SK-N-SH (cell line): ENCODE data around the gene RLF. TPM values are rescaled to one million over a fixed set of nuclear protein-coding genes. Genes with fewer than 3 reads are reported as not detected.

Source experiments
- CTCF ChIA-PET: fragments of 300-600, 350-600 bp; formaldehyde crosslinking; extraction: SDS; loops from one replicate; lab custom pipeline; 2021; lab: Yijun Ruan, JAX
- POLR2A ChIA-PET: fragments of 350-600 bp; sonication (Branson Sonifier 250); formaldehyde crosslinking; extraction: SDS; loops from one replicate; lab custom pipeline; 2020; ENCODE audit warnings: antibody characterized with exemption, inconsistent platforms; lab: Yijun Ruan, JAX
- DNase-seq: peaks from one replicate; pipeline ENCODE4 v3.0.0; 2012
- H2AFZ ChIP-seq: fragments of 200-600 bp; sonication (generic); 2 replicates; pipeline ENCODE4 v1.8.1; 2016; ENCODE audit warnings: antibody characterized with exemption, mild to moderate bottlenecking, low read depth
- H3F3A ChIP-seq: fragments of 200-600 bp; sonication (generic); replicated peaks from 2 replicates; pipeline ENCODE3; 2016; ENCODE audit warnings: antibody characterized with exemption, mild to moderate bottlenecking; ENCODE audit not compliant: insufficient read depth
- H3K27ac ChIP-seq, 2 experiments: fragments of 200-500 bp in 1 of 2; fragments of 200-600 bp in 1 of 2; sonication (Bioruptor generic) in 1 of 2; sonication (generic), shearing (Covaris generic) in 1 of 2; 2 replicates each; pipeline versions ENCODE4 v1.5.1 to v1.6.1; 2014 to 2016; ENCODE audit warnings: low read depth in 2 of 2, inconsistent platforms in 1 of 2, low read length in 1 of 2, mild to moderate bottlenecking in 1 of 2, mixed read lengths in 1 of 2
- H3K27me3 ChIP-seq: fragments of 200-600 bp; sonication (generic), shearing (Covaris generic); 2 replicates; pipeline ENCODE4 v1.6.1; 2016; ENCODE audit warnings: mixed run types; ENCODE audit not compliant: insufficient read depth
- H3K36me3 ChIP-seq, 2 experiments: fragments of 200-500 bp in 1 of 2; fragments of 200-600 bp in 1 of 2; sonication (Bioruptor generic) in 1 of 2; sonication (generic) in 1 of 2; replicated peaks in 1 of 2; 2 replicates each; pipeline versions ENCODE3 to v1.5.1; 2014 to 2016; ENCODE audit warnings: low read length in 1 of 2, mild to moderate bottlenecking in 1 of 2; ENCODE audit not compliant: insufficient read depth in 2 of 2, control insufficient read depth in 1 of 2
- H3K4me1 ChIP-seq, 2 experiments: fragments of 200-500 bp in 1 of 2; fragments of 200-600 bp in 1 of 2; sonication (Bioruptor generic) in 1 of 2; sonication (generic), shearing (Covaris generic) in 1 of 2; 2 replicates each; pipeline versions ENCODE4 v1.5.1 to v1.6.1; 2014 to 2016; ENCODE audit warnings: low read depth in 1 of 2, low read length in 1 of 2, mixed run types in 1 of 2; ENCODE audit not compliant: insufficient read depth in 2 of 2, control insufficient read depth in 1 of 2
- H3K4me2 ChIP-seq: fragments of 200-600 bp; sonication (generic), shearing (Covaris generic); 2 replicates; pipeline ENCODE4 v1.6.1; 2017; ENCODE audit warnings: mixed run types
- H3K4me3 ChIP-seq, 2 experiments: fragments of 200-500 bp in 1 of 2; fragments of 200-600 bp in 1 of 2; sonication (Bioruptor generic) in 1 of 2; sonication (generic), shearing (Covaris generic) in 1 of 2; 2 replicates each; pipeline versions ENCODE4 v1.5.1 to v1.8.1; 2014 to 2016; ENCODE audit warnings: low read depth in 2 of 2, inconsistent platforms in 1 of 2, low read length in 1 of 2, mild to moderate bottlenecking in 1 of 2, mixed read lengths in 1 of 2, moderate library complexity in 1 of 2
- H3K79me2 ChIP-seq: fragments of 200-600 bp; sonication (generic); 2 replicates; pipeline ENCODE4 v1.8.1; 2017; ENCODE audit warnings: mild to moderate bottlenecking; ENCODE audit not compliant: insufficient read depth
- H3K9ac ChIP-seq: fragments of 200-600 bp; sonication (generic); 2 replicates; pipeline ENCODE4 v1.6.1; 2017; ENCODE audit warnings: mixed run types
- H3K9me2 ChIP-seq: fragments of 200-600 bp; sonication (generic); 2 replicates; pipeline ENCODE4 v1.6.1; 2017; ENCODE audit warnings: mixed run types
- H3K9me3 ChIP-seq: fragments of 200-600 bp; sonication (generic); 2 replicates; pipeline ENCODE4 v1.6.1; 2017; ENCODE audit warnings: mixed run types, mild to moderate bottlenecking, moderate library complexity
- H4K20me1 ChIP-seq: fragments of 200-600 bp; sonication (generic); 2 replicates; pipeline ENCODE4 v1.6.1; 2017; ENCODE audit warnings: mild to moderate bottlenecking, mixed run types; ENCODE audit not compliant: insufficient read depth
- FOSL2 ChIP-seq: IDR thresholded peaks from 2 replicates; pipeline ENCODE4 v1.4.0; 2012; ENCODE audit warnings: low read depth, mild to moderate bottlenecking, moderate library complexity, borderline replicate concordance
- FOXM1 ChIP-seq: IDR thresholded peaks from 2 replicates; pipeline ENCODE4 v1.4.0; 2012; ENCODE audit warnings: low read depth, mild to moderate bottlenecking
- GATA2 ChIP-seq: sonication (generic); formaldehyde crosslinking; IDR thresholded peaks from 2 replicates; pipeline ENCODE4 v1.5.0; 2020; ENCODE audit warnings: mild to moderate bottlenecking, missing genetic modification reagents
- JUND ChIP-seq: IDR thresholded peaks from 2 replicates; pipeline ENCODE4 v1.4.0; 2012
- NFIC ChIP-seq: IDR thresholded peaks from 2 replicates; pipeline ENCODE4 v1.4.0; 2012; ENCODE audit warnings: borderline replicate concordance
- TAF1 ChIP-seq: IDR thresholded peaks from 2 replicates; pipeline ENCODE4 v1.6.1; 2012; ENCODE audit warnings: low read depth, mild to moderate bottlenecking, low read length, moderate library complexity, borderline replicate concordance
- WGBS: methylation state at CpG from one replicate; pipeline ENCODE4 v1.1.6; 2017; ENCODE audit warnings: low lambda C conversion rate; 5-methylcytosine and 5-hydroxymethylcytosine counted together
- polyA plus RNA-seq, 3 experiments: library from polyadenylated mRNA; depleted of rRNA; stranded (reverse); fragments of >200 nt; gene quantifications; 2 replicates each; pipeline ENCODE4 v1.2.3, GENCODE V29; 2012
- TF ChIP-seq, protein P1 (sequence below): IDR thresholded peaks from 2 replicates; pipeline ENCODE4 v1.4.0; 2012; ENCODE audit warnings: low read depth
- TF ChIP-seq, protein P2 (sequence below): fragments of 200-600 bp; sonication (generic); IDR thresholded peaks from 2 replicates; pipeline ENCODE4 v1.6.1; 2017; ENCODE audit warnings: antibody characterized with exemption, mild to moderate bottlenecking, moderate library complexity
- TF ChIP-seq, protein P3 (sequence below): fragments of 150-350 bp; IDR thresholded peaks from 2 replicates; pipeline ENCODE4 v1.6.1; 2016; ENCODE audit warnings: mild to moderate bottlenecking, low read depth, low read length
- TF ChIP-seq, protein P4 (sequence below): IDR thresholded peaks from 2 replicates; pipeline ENCODE4; 2012

Gene RLF
- polyA plus RNA-seq, 1 of the 3 experiments (the other 2 are of a cell fraction) = 2.3 TPM

DNA sequence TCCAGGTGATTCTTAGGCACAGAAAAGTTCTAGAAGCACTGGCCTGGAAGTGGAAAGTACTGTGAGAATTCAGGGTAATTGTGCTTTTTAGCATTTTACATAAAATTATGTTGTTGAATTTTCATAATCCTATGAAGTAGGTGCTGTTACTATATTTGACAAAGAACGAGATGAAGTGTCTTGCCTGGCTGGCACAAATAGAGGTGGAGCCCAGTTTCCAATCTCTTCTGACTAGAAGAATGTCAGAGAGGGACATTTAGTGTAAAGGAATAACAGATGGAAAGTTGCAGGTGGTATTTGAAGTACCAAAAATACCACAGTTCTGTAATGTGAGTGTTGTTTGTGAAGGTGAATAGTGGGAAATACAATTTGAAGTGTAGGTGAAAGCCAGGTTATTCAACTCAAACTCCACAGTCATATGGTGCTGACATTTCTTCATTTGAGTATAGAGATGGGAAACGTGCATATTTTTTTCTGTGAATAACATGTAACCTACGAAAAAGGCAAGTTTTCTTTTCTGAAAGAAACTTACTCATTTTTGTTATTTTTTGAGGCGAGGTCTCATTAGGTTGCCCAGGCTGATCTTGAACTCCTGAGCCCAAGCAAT is 83.1 kb downstream of the RLF start:
- H2AFZ ChIP-seq = no peak overlapping the region
- ChIA-PET CTCF (no interaction called here), POLR2A (no interaction called here)
- no peaks in the 10 kb centered on the region for H3K79me2 ChIP-seq
- no peaks in the 10 kb centered on the region for H3K9me2 ChIP-seq
- TF ChIP-seq TAF1 = no peak
- no peak overlapping the region for H3K9ac ChIP-seq
- DNase-seq = no peak
- H3F3A ChIP-seq = peaks cover 40% of the 10 kb centered on the region
- peaks cover 0 to 4% of the 10 kb centered on the region in 2 experiments for H3K36me3 ChIP-seq
- H3K27ac ChIP-seq = peak overlapping the region in 1 of 2 experiments; percentile 93; a peak in 1 of 4 replicates
- WGBS = 74% methylated on average over 4 of the region's 4 CpGs
- H3K9me3 ChIP-seq = no peaks in the 10 kb centered on the region
- H3K4me2 ChIP-seq = no peak overlapping the region
- H4K20me1 ChIP-seq = no peaks in the 10 kb centered on the region
- H3K27me3 ChIP-seq = no peaks in the 10 kb centered on the region
- H3K4me3 ChIP-seq = no peak overlapping the region
- H3K4me1 ChIP-seq = peaks cover 0 to 22% of the 10 kb centered on the region in 2 experiments; a peak in 3 of 4 replicates

DNA sequence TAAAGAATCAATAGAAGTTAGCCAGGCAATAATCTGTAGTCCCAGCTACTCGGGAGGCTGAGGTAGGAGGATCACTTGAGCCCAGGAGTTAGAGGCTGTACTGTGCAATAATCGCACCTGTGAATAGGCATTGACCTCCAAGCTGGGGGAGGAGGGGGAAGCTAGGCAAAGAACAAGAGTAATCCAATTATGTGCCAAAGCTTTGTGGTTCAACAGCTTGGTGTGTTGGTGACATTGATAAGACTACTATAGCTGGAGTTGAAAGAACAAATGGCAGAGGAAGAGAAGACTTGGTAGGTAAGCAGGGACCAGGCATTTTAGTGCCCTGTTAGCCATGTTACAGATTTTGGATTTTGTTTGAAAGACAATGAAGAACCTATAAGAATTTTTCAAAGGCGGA is 84.5 kb downstream of the RLF start:
- 97% methylated on average over 3 of the region's 3 CpGs for WGBS

More for the DNA sequence above, 84.5 kb downstream of the RLF start:
- Histone ChIP-seq H3K79me2 (no peaks in the 10 kb centered on the region), H3K27ac (no peak overlapping the region), H3K4me3 (no peak overlapping the region), H3K27me3 (no peaks in the 10 kb centered on the region), H3K36me3 (no peaks in the 10 kb centered on the region), H2AFZ (no peak overlapping the region), H3K9ac (no peak overlapping the region), H4K20me1 (no peaks in the 10 kb centered on the region), H3K9me2 (no peaks in the 10 kb centered on the region), H3K9me3 (no peaks in the 10 kb centered on the region), H3K4me2 (no peak overlapping the region), H3K4me1 (peaks cover 0 to 22% of the 10 kb centered on the region in 2 experiments; a peak in 3 of 4 replicates), H3F3A (peaks cover 40% of the 10 kb centered on the region)
- ChIA-PET CTCF (no interaction called here), POLR2A (no interaction called here)
- TF ChIP-seq GATA2 (no peak), FOSL2 (no peak), JUND (no peak), NFIC (no peak), FOXM1 (no peak)
- TF ChIP-seq, protein P1, sequence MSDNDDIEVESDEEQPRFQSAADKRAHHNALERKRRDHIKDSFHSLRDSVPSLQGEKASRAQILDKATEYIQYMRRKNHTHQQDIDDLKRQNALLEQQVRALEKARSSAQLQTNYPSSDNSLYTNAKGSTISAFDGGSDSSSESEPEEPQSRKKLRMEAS = no peak
- TF ChIP-seq, protein P2, sequence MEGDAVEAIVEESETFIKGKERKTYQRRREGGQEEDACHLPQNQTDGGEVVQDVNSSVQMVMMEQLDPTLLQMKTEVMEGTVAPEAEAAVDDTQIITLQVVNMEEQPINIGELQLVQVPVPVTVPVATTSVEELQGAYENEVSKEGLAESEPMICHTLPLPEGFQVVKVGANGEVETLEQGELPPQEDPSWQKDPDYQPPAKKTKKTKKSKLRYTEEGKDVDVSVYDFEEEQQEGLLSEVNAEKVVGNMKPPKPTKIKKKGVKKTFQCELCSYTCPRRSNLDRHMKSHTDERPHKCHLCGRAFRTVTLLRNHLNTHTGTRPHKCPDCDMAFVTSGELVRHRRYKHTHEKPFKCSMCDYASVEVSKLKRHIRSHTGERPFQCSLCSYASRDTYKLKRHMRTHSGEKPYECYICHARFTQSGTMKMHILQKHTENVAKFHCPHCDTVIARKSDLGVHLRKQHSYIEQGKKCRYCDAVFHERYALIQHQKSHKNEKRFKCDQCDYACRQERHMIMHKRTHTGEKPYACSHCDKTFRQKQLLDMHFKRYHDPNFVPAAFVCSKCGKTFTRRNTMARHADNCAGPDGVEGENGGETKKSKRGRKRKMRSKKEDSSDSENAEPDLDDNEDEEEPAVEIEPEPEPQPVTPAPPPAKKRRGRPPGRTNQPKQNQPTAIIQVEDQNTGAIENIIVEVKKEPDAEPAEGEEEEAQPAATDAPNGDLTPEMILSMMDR = no peak
- TF ChIP-seq, protein P3, sequence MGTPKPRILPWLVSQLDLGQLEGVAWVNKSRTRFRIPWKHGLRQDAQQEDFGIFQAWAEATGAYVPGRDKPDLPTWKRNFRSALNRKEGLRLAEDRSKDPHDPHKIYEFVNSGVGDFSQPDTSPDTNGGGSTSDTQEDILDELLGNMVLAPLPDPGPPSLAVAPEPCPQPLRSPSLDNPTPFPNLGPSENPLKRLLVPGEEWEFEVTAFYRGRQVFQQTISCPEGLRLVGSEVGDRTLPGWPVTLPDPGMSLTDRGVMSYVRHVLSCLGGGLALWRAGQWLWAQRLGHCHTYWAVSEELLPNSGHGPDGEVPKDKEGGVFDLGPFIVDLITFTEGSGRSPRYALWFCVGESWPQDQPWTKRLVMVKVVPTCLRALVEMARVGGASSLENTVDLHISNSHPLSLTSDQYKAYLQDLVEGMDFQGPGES = no peak
- TF ChIP-seq, protein P4, sequence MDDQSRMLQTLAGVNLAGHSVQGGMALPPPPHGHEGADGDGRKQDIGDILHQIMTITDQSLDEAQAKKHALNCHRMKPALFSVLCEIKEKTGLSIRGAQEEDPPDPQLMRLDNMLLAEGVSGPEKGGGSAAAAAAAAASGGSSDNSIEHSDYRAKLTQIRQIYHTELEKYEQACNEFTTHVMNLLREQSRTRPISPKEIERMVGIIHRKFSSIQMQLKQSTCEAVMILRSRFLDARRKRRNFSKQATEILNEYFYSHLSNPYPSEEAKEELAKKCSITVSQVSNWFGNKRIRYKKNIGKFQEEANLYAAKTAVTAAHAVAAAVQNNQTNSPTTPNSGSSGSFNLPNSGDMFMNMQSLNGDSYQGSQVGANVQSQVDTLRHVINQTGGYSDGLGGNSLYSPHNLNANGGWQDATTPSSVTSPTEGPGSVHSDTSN = no peak
- no peak for DNase-seq
